Measurements from ENCODE around the gene MST1. TPM values are rescaled to one million over a fixed set of nuclear protein-coding genes. Genes with fewer than 3 reads are reported as not detected.

Gene MST1
- total RNA-seq, 1 donor from 2014 or later, result 20.6 TPM

GRCh38 chr3:49719214-49719884 lies 30.1 kb upstream of the MST1 start, which contains the start of gene AMIGO3:
AMIGO3 (minus strand) TSS chr3:49719684; CDS start chr3:49719465, 219 bp downstream.
- peak; percentile 87 for ATAC-seq
- intact Hi-C loops (cut with DNase I), result no loop called here

GRCh38 chr3:49718858-49719213 lies 29.6 kb upstream of the MST1 start:
- ATAC-seq, result no peak
- peak; percentile 64 for DNase-seq (ENCODE audit: low spot score)
- intact Hi-C loops (cut with DNase I), result no loop called here

More at GRCh38 chr3:49719214-49719884, 30.1 kb upstream of the MST1 start, which contains the start of gene AMIGO3:
- peak; percentile 98 for DNase-seq (ENCODE audit: low spot score)

GRCh38 chr3:49717959-49718857 lies 28.9 kb upstream of the MST1 start:
- intact Hi-C loops (cut with DNase I), result no loop called here
- DNase-seq (ENCODE audit: low spot score), result no peak
- no peak for ATAC-seq

- ATAC-seq (no peak), DNase-seq (ENCODE audit: low spot score) (peak; percentile 55)
- intact Hi-C loops (cut with DNase I), result no loop called here
Measured at GRCh38 chr3:49717211-49717958, 28.1 kb upstream of the MST1 start.

GRCh38 chr3:49716691-49717210 lies 27.5 kb upstream of the MST1 start:
- DNase-seq (ENCODE audit: low spot score), result peak; percentile 54
- intact Hi-C loops (cut with DNase I), result no loop called here
- ATAC-seq, result no peak

GRCh38 chr3:49716169-49716568 lies 26.9 kb upstream of the MST1 start:
- peak; percentile 51 for DNase-seq (ENCODE audit: low spot score)
- intact Hi-C loops (cut with DNase I), result no loop called here
- no peak for ATAC-seq

- intact Hi-C loops (cut with DNase I), result no loop called here
- ATAC-seq (no peak), DNase-seq (ENCODE audit: low spot score) (peak; percentile 54)
Measured at GRCh38 chr3:49715611-49716121, 26.4 kb upstream of the MST1 start.

- ATAC-seq (no peak), DNase-seq (ENCODE audit: low spot score) (no peak)
- intact Hi-C loops (cut with DNase I), result no loop called here
Measured at GRCh38 chr3:49714728-49715550, 25.7 kb upstream of the MST1 start.

- intact Hi-C loops (cut with DNase I), result no loop called here
- DNase-seq (ENCODE audit: low spot score) (peak; percentile 57), ATAC-seq (no peak)
Measured at GRCh38 chr3:49713336-49714105, 24.2 kb upstream of the MST1 start.

GRCh38 chr3:49712631-49713317 lies 23.5 kb upstream of the MST1 start:
- ATAC-seq, result no peak
- intact Hi-C loops (cut with DNase I), result no loop called here
- DNase-seq (ENCODE audit: low spot score), result no peak

GRCh38 chr3:49712166-49712565 lies 22.9 kb upstream of the MST1 start:
- intact Hi-C loops (cut with DNase I), result no loop called here
- ATAC-seq (no peak), DNase-seq (ENCODE audit: low spot score) (no peak)

- DNase-seq (ENCODE audit: low spot score) (no peak), ATAC-seq (no peak)
- intact Hi-C loops (cut with DNase I), result no loop called here
Measured at GRCh38 chr3:49711489-49711888, 22.2 kb upstream of the MST1 start.

GRCh38 chr3:49709852-49710251 lies 20.6 kb upstream of the MST1 start:
- intact Hi-C loops (cut with DNase I), result no loop called here
- ATAC-seq (no peak), DNase-seq (ENCODE audit: low spot score) (no peak)

GRCh38 chr3:49707113-49707480 lies 17.8 kb upstream of the MST1 start:
- DNase-seq (ENCODE audit: low spot score), result no peak
- no peak for ATAC-seq
- intact Hi-C loops (cut with DNase I), result no loop called here

- no peak for DNase-seq (ENCODE audit: low spot score)
- no peak for ATAC-seq
- intact Hi-C loops (cut with DNase I), result no loop called here
Measured at GRCh38 chr3:49706456-49707112, 17.3 kb upstream of the MST1 start.

- intact Hi-C loops (cut with DNase I), result no loop called here
- ATAC-seq, result no peak
Measured at GRCh38 chr3:49705390-49705960, 16.2 kb upstream of the MST1 start.

More at GRCh38 chr3:49705390-49705960, 16.2 kb upstream of the MST1 start:
- no peak for DNase-seq (ENCODE audit: low spot score)
